ENCODE measurements around the gene ZNF76. TPM values are rescaled to one million over a fixed set of nuclear protein-coding genes. Genes with fewer than 3 reads are reported as not detected.

ZNF76 gene
- total RNA-seq, 2 donors from 2014 or later, result 20.3 to 33.8 TPM

DNA sequence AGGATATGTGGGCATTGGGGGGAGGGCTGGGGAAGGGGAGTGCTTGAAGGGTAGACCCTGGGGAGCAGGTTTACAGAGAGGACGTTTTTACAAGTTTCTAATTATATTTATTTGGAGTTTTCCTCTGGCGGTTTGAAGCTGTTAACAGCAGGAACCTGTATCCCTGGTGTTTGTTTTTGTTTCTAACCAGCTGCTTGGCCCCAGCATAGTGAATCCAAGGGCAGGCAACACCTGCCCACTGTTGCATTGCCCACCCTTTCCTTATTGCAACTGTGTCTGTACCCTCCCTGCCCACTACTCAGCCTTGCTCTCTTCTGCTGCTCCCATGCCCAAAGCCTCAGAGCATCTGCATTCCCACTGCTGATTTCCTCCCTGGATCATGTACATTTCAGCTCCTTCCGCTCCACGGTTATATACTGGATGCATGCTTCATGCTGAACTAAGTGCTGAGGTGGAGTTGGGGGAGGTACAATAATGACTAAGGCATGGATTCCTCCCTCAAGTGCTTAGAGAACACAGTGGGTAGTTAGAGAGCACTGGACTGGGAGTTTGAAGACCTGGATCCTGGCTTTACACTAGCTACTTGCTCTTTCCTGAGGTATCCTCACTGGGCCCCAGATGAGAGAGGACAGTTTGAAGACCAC is 39.7 kb upstream of the ZNF76 start:
- Histone ChIP-seq H3K4me3 (no peak overlapping the region), H3K4me1 (no peaks in the 10 kb centered on the region), H3K27me3 (peaks cover 11% of the 10 kb centered on the region), H3K9me3 (no peaks in the 10 kb centered on the region), H3K9ac (ENCODE audit: low read depth in 2 of 2, low read length in 2 of 2) (no peak overlapping the region), H3K36me3 (no peaks in the 10 kb centered on the region), H3K27ac (no peak overlapping the region)
- TF ChIP-seq, protein P1, sequence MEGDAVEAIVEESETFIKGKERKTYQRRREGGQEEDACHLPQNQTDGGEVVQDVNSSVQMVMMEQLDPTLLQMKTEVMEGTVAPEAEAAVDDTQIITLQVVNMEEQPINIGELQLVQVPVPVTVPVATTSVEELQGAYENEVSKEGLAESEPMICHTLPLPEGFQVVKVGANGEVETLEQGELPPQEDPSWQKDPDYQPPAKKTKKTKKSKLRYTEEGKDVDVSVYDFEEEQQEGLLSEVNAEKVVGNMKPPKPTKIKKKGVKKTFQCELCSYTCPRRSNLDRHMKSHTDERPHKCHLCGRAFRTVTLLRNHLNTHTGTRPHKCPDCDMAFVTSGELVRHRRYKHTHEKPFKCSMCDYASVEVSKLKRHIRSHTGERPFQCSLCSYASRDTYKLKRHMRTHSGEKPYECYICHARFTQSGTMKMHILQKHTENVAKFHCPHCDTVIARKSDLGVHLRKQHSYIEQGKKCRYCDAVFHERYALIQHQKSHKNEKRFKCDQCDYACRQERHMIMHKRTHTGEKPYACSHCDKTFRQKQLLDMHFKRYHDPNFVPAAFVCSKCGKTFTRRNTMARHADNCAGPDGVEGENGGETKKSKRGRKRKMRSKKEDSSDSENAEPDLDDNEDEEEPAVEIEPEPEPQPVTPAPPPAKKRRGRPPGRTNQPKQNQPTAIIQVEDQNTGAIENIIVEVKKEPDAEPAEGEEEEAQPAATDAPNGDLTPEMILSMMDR (IDR thresholded peaks at IDR 0.05), result no peak
- no peak for DNase-seq
- intact Hi-C loops (cut with DNase I), result no loop called here

DNA sequence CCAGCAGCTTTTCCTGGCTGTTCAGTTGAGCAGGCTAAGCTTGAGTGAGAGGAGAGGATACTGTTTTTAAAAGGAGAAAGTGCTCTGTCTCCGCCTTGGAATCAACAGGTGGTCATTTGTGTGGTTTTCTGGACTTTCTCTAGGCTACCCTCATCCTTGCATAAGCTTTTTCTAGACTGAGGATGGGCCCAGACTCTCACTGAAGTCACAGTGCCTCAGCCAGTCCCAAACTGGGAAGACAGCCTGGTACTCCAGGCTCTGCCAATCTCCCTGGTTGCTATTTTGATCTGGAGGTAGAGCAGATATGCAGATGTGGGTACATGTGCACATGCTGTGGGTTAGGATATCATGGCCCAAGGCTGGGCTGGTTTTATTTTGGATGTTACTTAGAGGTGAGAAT is 38.8 kb upstream of the ZNF76 start:
- Histone ChIP-seq H3K27me3 (peaks cover 2% of the 10 kb centered on the region), H3K4me3 (no peak overlapping the region), H3K9ac (ENCODE audit: low read depth in 2 of 2, low read length in 2 of 2) (no peak overlapping the region), H3K4me1 (no peaks in the 10 kb centered on the region), H3K36me3 (no peaks in the 10 kb centered on the region), H3K27ac (no peak overlapping the region), H3K9me3 (no peaks in the 10 kb centered on the region)
- intact Hi-C loops (cut with DNase I), result no loop called here
- TF ChIP-seq, protein P1 (IDR thresholded peaks at IDR 0.05), result no peak
- no peak for DNase-seq

DNA sequence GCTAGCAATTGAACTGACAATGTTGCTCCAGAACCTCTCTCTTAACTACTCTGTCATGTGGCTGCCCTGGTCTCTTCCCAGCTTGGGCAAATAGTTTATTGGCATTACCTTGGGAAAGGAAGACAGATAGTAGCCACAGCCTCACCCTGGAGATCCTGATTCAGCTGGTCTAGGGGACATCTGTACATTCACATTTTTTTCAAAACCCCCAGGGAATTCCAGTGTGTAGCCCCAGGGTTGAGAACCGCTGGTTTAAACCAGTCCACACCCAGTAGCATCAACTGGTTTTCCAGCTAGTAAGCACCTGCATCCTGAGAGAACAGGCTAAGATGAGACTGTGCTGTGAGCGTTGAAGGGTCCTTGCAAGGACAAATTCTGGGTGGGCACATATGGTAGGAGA is 36.1 kb upstream of the ZNF76 start:
- no peak overlapping the region for H3K9ac ChIP-seq (ENCODE audit: low read depth in 2 of 2, low read length in 2 of 2)
- DNase-seq, result no peak
- H3K27ac ChIP-seq, result no peak overlapping the region

DNA sequence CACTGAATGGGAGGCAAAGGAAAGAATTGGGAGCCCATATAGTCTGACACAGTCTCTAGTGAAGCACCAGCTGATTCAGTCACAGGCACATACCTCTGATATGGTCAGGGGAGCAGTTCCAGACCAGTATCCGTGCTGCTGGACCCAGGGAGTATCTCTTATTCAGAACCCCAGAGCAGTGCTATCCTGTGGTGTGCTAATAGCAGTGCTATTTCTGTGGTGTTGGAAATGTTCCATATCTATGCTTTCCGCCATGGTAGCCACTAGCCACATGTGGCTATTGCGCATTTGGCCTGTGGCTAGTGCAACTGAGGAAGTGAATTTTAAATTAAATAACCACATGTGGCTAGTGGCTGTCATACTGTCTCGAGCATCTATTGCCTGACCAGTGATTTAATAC is 34.8 kb upstream of the ZNF76 start:
- TF ChIP-seq, protein P1 (IDR thresholded peaks at IDR 0.05), result no peak
- Histone ChIP-seq H3K27me3 (no peaks in the 10 kb centered on the region), H3K9ac (ENCODE audit: low read depth in 2 of 2, low read length in 2 of 2) (no peak overlapping the region), H3K36me3 (no peaks in the 10 kb centered on the region), H3K9me3 (no peaks in the 10 kb centered on the region), H3K27ac (no peak overlapping the region), H3K4me3 (no peak overlapping the region), H3K4me1 (no peaks in the 10 kb centered on the region)
- intact Hi-C loops (cut with DNase I), result no loop called here
- DNase-seq, result no peak

More for the DNA sequence above, 36.1 kb upstream of the ZNF76 start:
- no peaks in the 10 kb centered on the region for H3K4me1 ChIP-seq
- H3K4me3 ChIP-seq, result no peak overlapping the region
- no peaks in the 10 kb centered on the region for H3K36me3 ChIP-seq
- no peaks in the 10 kb centered on the region for H3K9me3 ChIP-seq
- TF ChIP-seq, protein P1 (IDR thresholded peaks at IDR 0.05), result no peak
- H3K27me3 ChIP-seq, result no peaks in the 10 kb centered on the region
- intact Hi-C loops (cut with DNase I), result no loop called here

DNA sequence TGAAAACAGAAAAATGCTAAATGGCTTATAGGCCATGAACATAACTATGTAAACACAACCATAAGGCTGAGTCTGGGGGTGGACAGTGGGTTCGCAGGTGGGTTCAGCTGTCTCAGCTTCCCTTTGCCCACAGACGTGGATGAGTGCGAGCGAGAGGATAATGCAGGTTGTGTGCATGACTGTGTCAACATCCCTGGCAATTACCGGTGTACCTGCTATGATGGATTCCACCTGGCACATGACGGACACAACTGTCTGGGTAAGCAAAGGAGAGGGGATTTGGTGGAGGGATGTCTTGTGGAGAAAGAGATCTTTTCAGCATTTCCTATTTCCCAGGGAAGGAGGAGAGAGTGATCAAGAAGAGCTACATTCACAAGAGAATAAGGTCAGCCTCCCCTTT is 31.1 kb upstream of the ZNF76 start:
- Histone ChIP-seq H3K4me3 (no peak overlapping the region), H3K27me3 (no peaks in the 10 kb centered on the region), H3K9ac (ENCODE audit: low read depth in 2 of 2, low read length in 2 of 2) (no peak overlapping the region), H3K36me3 (no peaks in the 10 kb centered on the region), H3K4me1 (no peaks in the 10 kb centered on the region), H3K27ac (no peak overlapping the region), H3K9me3 (no peaks in the 10 kb centered on the region)
- no peak for DNase-seq
- intact Hi-C loops (cut with DNase I), result no loop called here
- TF ChIP-seq, protein P1 (IDR thresholded peaks at IDR 0.05), result no peak
